DND-41 (cell line): ENCODE data around the gene CHST12.

Experiments used
- EZH2 ChIP-seq: IDR thresholded peaks from 3 replicates; pipeline ENCODE4 v1.6.1; 2012; ENCODE audit warnings: borderline replicate concordance, low read depth, mild to moderate bottlenecking, moderate library complexity, low read length, inconsistent platforms; ENCODE audit not compliant: severe bottlenecking
- TF ChIP-seq, protein P1 (sequence below): IDR thresholded peaks from 2 replicates; pipeline ENCODE4 v1.5.1; 2012; ENCODE audit warnings: borderline replicate concordance, low read length, moderate library complexity, mild to moderate bottlenecking; ENCODE audit not compliant: poor library complexity, severe bottlenecking; ENCODE audit errors: extremely low read depth

DNA sequence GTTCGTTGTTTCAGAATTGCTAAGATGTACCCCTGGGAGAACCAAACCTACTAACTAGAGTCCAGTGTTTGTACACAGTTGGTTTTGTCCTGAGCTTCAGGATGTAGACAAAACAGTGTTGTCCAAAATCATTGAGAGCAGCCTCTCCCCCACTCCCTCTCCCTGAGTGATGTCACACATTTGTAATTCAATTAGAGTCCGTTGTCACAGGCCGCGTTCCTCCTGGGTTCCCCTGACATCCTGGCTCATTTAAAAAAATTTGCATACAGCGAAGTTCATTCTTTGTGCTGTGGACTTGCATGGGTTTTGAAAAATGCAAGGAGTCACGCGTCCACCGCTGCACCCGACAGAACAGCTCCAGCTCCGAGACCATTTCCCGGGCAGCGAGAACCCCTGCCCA is 62.5 kb downstream of the CHST12 start:
- TF ChIP-seq, protein P1, sequence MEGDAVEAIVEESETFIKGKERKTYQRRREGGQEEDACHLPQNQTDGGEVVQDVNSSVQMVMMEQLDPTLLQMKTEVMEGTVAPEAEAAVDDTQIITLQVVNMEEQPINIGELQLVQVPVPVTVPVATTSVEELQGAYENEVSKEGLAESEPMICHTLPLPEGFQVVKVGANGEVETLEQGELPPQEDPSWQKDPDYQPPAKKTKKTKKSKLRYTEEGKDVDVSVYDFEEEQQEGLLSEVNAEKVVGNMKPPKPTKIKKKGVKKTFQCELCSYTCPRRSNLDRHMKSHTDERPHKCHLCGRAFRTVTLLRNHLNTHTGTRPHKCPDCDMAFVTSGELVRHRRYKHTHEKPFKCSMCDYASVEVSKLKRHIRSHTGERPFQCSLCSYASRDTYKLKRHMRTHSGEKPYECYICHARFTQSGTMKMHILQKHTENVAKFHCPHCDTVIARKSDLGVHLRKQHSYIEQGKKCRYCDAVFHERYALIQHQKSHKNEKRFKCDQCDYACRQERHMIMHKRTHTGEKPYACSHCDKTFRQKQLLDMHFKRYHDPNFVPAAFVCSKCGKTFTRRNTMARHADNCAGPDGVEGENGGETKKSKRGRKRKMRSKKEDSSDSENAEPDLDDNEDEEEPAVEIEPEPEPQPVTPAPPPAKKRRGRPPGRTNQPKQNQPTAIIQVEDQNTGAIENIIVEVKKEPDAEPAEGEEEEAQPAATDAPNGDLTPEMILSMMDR: no peak
- no peak for TF ChIP-seq EZH2
